ENCODE results near the gene CDK17. TPM values are rescaled to one million over a fixed set of nuclear protein-coding genes. Genes with fewer than 3 reads are reported as not detected.

Gene CDK17
- polyA plus RNA-seq, 1 of the 3 experiments (the other 2 are of a cell fraction) = 11.7 TPM

DNA sequence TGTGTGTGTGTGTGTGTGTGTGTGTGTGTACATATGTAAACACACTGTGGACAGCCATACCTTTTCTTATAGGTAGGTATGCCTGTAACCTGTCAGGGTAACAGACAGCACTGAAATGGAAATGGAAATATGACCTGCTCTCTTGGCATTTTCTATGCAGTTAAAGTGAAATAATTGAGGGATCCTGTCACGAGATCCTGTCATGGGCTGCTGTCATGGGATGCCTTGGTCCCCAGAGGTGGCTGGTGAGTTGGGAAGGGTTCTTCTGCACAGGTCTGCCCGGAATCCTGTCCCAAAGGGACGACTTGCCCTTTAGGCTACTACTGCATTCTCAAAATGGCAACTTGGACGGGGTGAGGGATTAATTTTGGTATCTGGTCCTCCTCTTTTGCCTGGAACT, 158.8 kb downstream of the CDK17 start:
- Histone ChIP-seq H3K9ac (no peak overlapping the region), H3K9me2 (no peaks in the 10 kb centered on the region), H3K27me3 (ENCODE audit: insufficient read depth) (no peaks in the 10 kb centered on the region), H4K20me1 (ENCODE audit: insufficient read depth) (peaks cover 91% of the 10 kb centered on the region), H3F3A (replicated peaks; ENCODE audit: insufficient read depth) (peaks cover 15% of the 10 kb centered on the region), H3K4me1 (ENCODE audit: control insufficient read depth in 1 of 2, insufficient read depth in 2 of 2, low read depth in 1 of 2, low read length in 1 of 2) (peaks cover 36 to 57% of the 10 kb centered on the region in 2 experiments), H3K27ac (ENCODE audit: low read depth in 2 of 2, low read length in 1 of 2) (no peak overlapping the region; a peak in 1 of 4 replicates), H3K9me3 (no peaks in the 10 kb centered on the region), H2AFZ (ENCODE audit: low read depth) (no peak overlapping the region), H3K79me2 (ENCODE audit: insufficient read depth) (peaks cover 93% of the 10 kb centered on the region), H3K4me3 (ENCODE audit: low read depth in 2 of 2, low read length in 1 of 2) (no peak overlapping the region), H3K36me3 (replicated peaks in 1 of 2; ENCODE audit: control insufficient read depth in 1 of 2, insufficient read depth in 2 of 2, low read length in 1 of 2) (peaks cover 4 to 13% of the 10 kb centered on the region in 2 experiments), H3K4me2 (no peak overlapping the region)
- 89% methylated on average over 4 of the region's 4 CpGs for WGBS (ENCODE audit: low lambda C conversion rate)
- ChIA-PET CTCF (interaction anchor here (1.5 to 4.7 kb wide), 3 partner anchors 26 to 159 kb away, joined by 5 to 33 read pairs (median 10); partner anchors contain the start of gene CDK17), POLR2A (no interaction called here)
- DNase-seq = no peak
- TF ChIP-seq POLR2AphosphoS5 (IDR thresholded peaks at IDR 0.05; ENCODE audit: low read depth, low read length) (no peak), GABPA (IDR thresholded peaks at IDR 0.05; ENCODE audit: low read depth) (no peak), TCF12 (IDR thresholded peaks at IDR 0.05) (no peak), YY1 (IDR thresholded peaks at IDR 0.05; ENCODE audit: low read depth) (no peak)
- TF ChIP-seq, protein P1, sequence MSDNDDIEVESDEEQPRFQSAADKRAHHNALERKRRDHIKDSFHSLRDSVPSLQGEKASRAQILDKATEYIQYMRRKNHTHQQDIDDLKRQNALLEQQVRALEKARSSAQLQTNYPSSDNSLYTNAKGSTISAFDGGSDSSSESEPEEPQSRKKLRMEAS (IDR thresholded peaks at IDR 0.05; ENCODE audit: low read depth) = no peak

DNA sequence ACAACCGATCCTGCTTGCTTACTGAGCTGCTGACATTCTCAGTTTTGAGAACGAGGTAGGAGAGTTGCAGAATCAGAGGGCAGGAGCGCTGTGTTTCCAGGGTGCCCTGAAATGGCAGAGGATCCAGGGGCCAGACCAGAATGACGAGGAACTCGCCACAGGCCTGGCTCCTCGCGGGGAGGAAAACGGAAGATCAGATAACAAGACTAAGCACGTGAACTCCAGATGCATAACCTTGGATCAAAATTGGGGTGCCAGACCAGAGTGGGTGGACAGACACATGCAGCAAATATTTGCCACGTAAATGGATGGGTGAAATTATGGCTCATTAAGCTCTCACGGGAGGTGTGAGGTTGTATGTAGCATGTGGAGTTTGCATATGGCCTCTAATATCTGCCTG, 159.6 kb downstream of the CDK17 start:
- no peaks in the 10 kb centered on the region for H3K9me3 ChIP-seq
- H3K9ac ChIP-seq = no peak overlapping the region
- H3K9me2 ChIP-seq = no peaks in the 10 kb centered on the region
- H3F3A ChIP-seq (replicated peaks; ENCODE audit: insufficient read depth) = peaks cover 22% of the 10 kb centered on the region
- no peaks in the 10 kb centered on the region for H3K27me3 ChIP-seq (ENCODE audit: insufficient read depth)
- H3K4me3 ChIP-seq (ENCODE audit: low read depth in 2 of 2, low read length in 1 of 2) = no peak overlapping the region
- no peak for TF ChIP-seq TAF1 (IDR thresholded peaks at IDR 0.05; ENCODE audit: borderline replicate concordance, low read depth, low read length)
- no peak for TF ChIP-seq NRF1 (IDR thresholded peaks at IDR 0.05; ENCODE audit: low read depth, low read length)
- peak; percentile 70 for TF ChIP-seq GATA2 (CRISPR knock-in tag; IDR thresholded peaks at IDR 0.05)
- TF ChIP-seq, protein P2, sequence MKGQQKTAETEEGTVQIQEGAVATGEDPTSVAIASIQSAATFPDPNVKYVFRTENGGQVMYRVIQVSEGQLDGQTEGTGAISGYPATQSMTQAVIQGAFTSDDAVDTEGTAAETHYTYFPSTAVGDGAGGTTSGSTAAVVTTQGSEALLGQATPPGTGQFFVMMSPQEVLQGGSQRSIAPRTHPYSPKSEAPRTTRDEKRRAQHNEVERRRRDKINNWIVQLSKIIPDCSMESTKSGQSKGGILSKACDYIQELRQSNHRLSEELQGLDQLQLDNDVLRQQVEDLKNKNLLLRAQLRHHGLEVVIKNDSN (IDR thresholded peaks at IDR 0.05; ENCODE audit: borderline replicate concordance, low read depth) = no peak
- peak; percentile 70; the same call in 1 of the 2 replicates for TF ChIP-seq MXI1 (IDR thresholded peaks at IDR 0.05; ENCODE audit: low read depth, low read length)
- TF ChIP-seq TCF12 (IDR thresholded peaks at IDR 0.05) = peak; percentile 29; the same call in 1 of the 2 replicates
- H3K36me3 ChIP-seq (replicated peaks in 1 of 2; ENCODE audit: control insufficient read depth in 1 of 2, insufficient read depth in 2 of 2, low read length in 1 of 2) = peaks cover 4 to 11% of the 10 kb centered on the region in 2 experiments
- peaks cover 90% of the 10 kb centered on the region for H4K20me1 ChIP-seq (ENCODE audit: insufficient read depth)
- DNase-seq = peak; percentile 57
- CTCF ChIA-PET = interaction anchor here (1.0 to 4.7 kb wide), 6 partner anchors 9 to 276 kb away, joined by 3 to 33 read pairs (median 4); partner anchors contain the start of genes CDK17 and CFAP54
- H3K79me2 ChIP-seq (ENCODE audit: insufficient read depth) = peaks cover 93% of the 10 kb centered on the region
- WGBS (ENCODE audit: low lambda C conversion rate) = 74% methylated on average over 11 of the region's 11 CpGs
- no peak overlapping the region for H3K4me2 ChIP-seq
- POLR2A ChIA-PET = interaction anchor here (1.7 kb wide), 1 partner anchor 159 kb away, joined by 18 read pairs; the partner anchor contains the start of gene CDK17
- peak overlapping the region; percentile 53 to 95; a peak in 3 of 4 replicates for H3K27ac ChIP-seq (ENCODE audit: low read depth in 2 of 2, low read length in 1 of 2)
- H2AFZ ChIP-seq (ENCODE audit: low read depth) = no peak overlapping the region
- peaks cover 33 to 57% of the 10 kb centered on the region in 2 experiments for H3K4me1 ChIP-seq (ENCODE audit: control insufficient read depth in 1 of 2, insufficient read depth in 2 of 2, low read depth in 1 of 2, low read length in 1 of 2)
